GM12878 (cell line): ENCODE results near the gene NR1D2. TPM values are rescaled to one million over a fixed set of nuclear protein-coding genes. Genes with fewer than 3 reads are reported as not detected.
A peak's percentile ranks its signal among the peaks of the same experiment; 100 is the strongest.

Source experiments
- CEBPZ ChIP-seq: fragments of 150-350 bp; IDR thresholded peaks from 2 replicates; pipeline ENCODE4 v1.6.1; 2016; ENCODE audit warnings: low read depth, low read length
- CREM ChIP-seq: IDR thresholded peaks from 2 replicates; pipeline ENCODE4 v1.6.1; 2014; ENCODE audit warnings: antibody characterized with exemption, low read depth
- EGR1 ChIP-seq, 2 experiments: IDR thresholded peaks; 1 replicate in 1 of 2; 2 replicates in 1 of 2; pipeline ENCODE4 v1.6.1; 2011 to 2012; ENCODE audit warnings: low read depth in 2 of 2, low read length in 2 of 2, borderline replicate concordance in 1 of 2, mild to moderate bottlenecking in 1 of 2, moderate library complexity in 1 of 2
- GABPA ChIP-seq: IDR thresholded peaks from 2 replicates; pipeline ENCODE4 v1.6.1; 2014; ENCODE audit warnings: antibody characterized with exemption, low read depth, mild to moderate bottlenecking, inconsistent platforms
- GATAD2B ChIP-seq: fragments of 450-650 bp; conservative IDR thresholded peaks from 2 replicates; pipeline ENCODE4 v1.6.1; 2017; ENCODE audit warnings: low read depth, mild to moderate bottlenecking, moderate library complexity
- NBN ChIP-seq: fragments of 450-650 bp; IDR thresholded peaks from 2 replicates; pipeline ENCODE4 v1.6.1; 2016
- NFIC ChIP-seq: IDR thresholded peaks from 2 replicates; pipeline ENCODE4 v1.6.1; 2012; ENCODE audit warnings: low read depth, mild to moderate bottlenecking, inconsistent platforms, low read length, moderate library complexity
- NKRF ChIP-seq: fragments of 450-650 bp; conservative IDR thresholded peaks from 2 replicates; pipeline ENCODE4 v1.6.1; 2017; ENCODE audit warnings: mild to moderate bottlenecking, moderate library complexity
- PAX5 ChIP-seq: IDR thresholded peaks from 2 replicates; pipeline ENCODE4 v1.6.1; 2011; ENCODE audit warnings: low read depth, low read length, borderline replicate concordance
- POLR2AphosphoS5 ChIP-seq: IDR thresholded peaks from 2 replicates; pipeline ENCODE4 v1.6.1; 2011; ENCODE audit warnings: mild to moderate bottlenecking, low read length, inconsistent platforms
- RBBP5 ChIP-seq: fragments of 200-600 bp; sonication (generic); conservative IDR thresholded peaks from 2 replicates; pipeline ENCODE4 v1.6.1; 2016
- SREBF2 ChIP-seq: IDR thresholded peaks from 2 replicates; pipeline ENCODE4 v1.6.1; 2012; ENCODE audit warnings: mild to moderate bottlenecking, low read length
- SUPT20H ChIP-seq: IDR thresholded peaks from 2 replicates; pipeline ENCODE4 v1.6.1; 2011; ENCODE audit warnings: low read depth, mild to moderate bottlenecking, low read length, moderate library complexity, borderline replicate concordance; ENCODE audit not compliant: control insufficient read depth
- TARDBP ChIP-seq: IDR thresholded peaks from 2 replicates; pipeline ENCODE4 v1.6.1; 2016; ENCODE audit warnings: borderline replicate concordance
- ZBED1 ChIP-seq: IDR thresholded peaks from 2 replicates; pipeline ENCODE4 v1.6.1; 2016; ENCODE audit warnings: borderline replicate concordance
- ZNF217 ChIP-seq: fragments of 450-650 bp; IDR thresholded peaks from 2 replicates; pipeline ENCODE4 v1.6.1; 2017; ENCODE audit warnings: antibody characterized with exemption, mild to moderate bottlenecking
- ZSCAN29 ChIP-seq: fragments of 450-650 bp; IDR thresholded peaks from 2 replicates; pipeline ENCODE4 v1.6.1; 2017; ENCODE audit warnings: mild to moderate bottlenecking, moderate library complexity
- polyA plus RNA-seq, 11 experiments: library from polyadenylated mRNA; depleted of rRNA in 4 of 11; unstranded in 6 of 11; stranded (reverse) in 5 of 11; fragments of >200 nt; fragmentation: Nextera tagmentation in 4 of 11; fragmentation: Illumina TruSeq in 1 of 11; extraction: Ambion mirVana in 4 of 11; extraction: Trizol in 1 of 11; gene quantifications; 1 replicate in 1 of 11; 2 replicates in 10 of 11; pipeline versions ENCODE4 v1.2.1 to v1.2.3, GENCODE V29; 2011 to 2016; ENCODE audit warnings: inconsistent platforms in 2 of 11, missing spikeins in 2 of 11, low read depth in 1 of 11
- total RNA-seq, 4 experiments: library from RNA; depleted of rRNA in 3 of 4; stranded (reverse); fragments of >200 nt in 3 of 4; fragmentation: Illumina TruSeq in 1 of 4; extraction: Trizol in 1 of 4; gene quantifications; 2 replicates each; pipeline versions ENCODE4 v1.2.1 to v1.2.3, GENCODE V29; 2013 to 2021
- TF ChIP-seq, protein P1 (sequence below): fragments of 450-650 bp; IDR thresholded peaks from 2 replicates; pipeline ENCODE4 v1.6.1; 2018; ENCODE audit warnings: borderline replicate concordance, mild to moderate bottlenecking; ENCODE audit not compliant: partially characterized antibody
- TF ChIP-seq, protein P2 (sequence below): fragments of 450-650 bp; IDR thresholded peaks from 2 replicates; pipeline ENCODE4 v1.6.1; 2017; ENCODE audit warnings: borderline replicate concordance

Gene NR1D2
- total and polyA plus RNA-seq, 10 of the 15 experiments (the other 5 are each of a cell fraction or from before 2014, with no cell fraction given), result 0.67 to 5.3 (median 2.6) TPM

GRCh38 chr3:23916886-23917678 is 28.0 kb upstream of the NR1D2 start, which contains the start of the genes NKIRAS1 and RPL15 (continued):
- TF ChIP-seq SUPT20H (no peak), GABPA (peak; percentile 92), POLR2AphosphoS5 (peak; percentile 100), PAX5 (peak; percentile 51; the same call in 1 of the 2 replicates), NBN (peak; percentile 98), ZSCAN29 (0 out of 2 replicates have a peak, but pooled peaks have one; percentile 39), ZBED1 (peak; percentile 92), NKRF (peak; percentile 84), SREBF2 (no peak; the same call in 1 of the 2 replicates), NFIC (no peak; the same call in 1 of the 2 replicates), RBBP5 (peak; percentile 94), CEBPZ (no peak), CREM (peak; percentile 82; the same call in 1 of the 2 replicates), EGR1 (IDR thresholded peaks at IDR 0.05; ENCODE audit: borderline replicate concordance in 1 of 2, low read depth in 2 of 2, low read length in 2 of 2) (peak in 1 of 2 experiments; percentile 74; a peak in 2 of 3 replicates), TARDBP (peak; percentile 91; the same call in 1 of the 2 replicates), ZNF217 (no peak), GATAD2B (0 out of 2 replicates have a peak, but pooled peaks have one; percentile 25)
- TF ChIP-seq, protein P1, sequence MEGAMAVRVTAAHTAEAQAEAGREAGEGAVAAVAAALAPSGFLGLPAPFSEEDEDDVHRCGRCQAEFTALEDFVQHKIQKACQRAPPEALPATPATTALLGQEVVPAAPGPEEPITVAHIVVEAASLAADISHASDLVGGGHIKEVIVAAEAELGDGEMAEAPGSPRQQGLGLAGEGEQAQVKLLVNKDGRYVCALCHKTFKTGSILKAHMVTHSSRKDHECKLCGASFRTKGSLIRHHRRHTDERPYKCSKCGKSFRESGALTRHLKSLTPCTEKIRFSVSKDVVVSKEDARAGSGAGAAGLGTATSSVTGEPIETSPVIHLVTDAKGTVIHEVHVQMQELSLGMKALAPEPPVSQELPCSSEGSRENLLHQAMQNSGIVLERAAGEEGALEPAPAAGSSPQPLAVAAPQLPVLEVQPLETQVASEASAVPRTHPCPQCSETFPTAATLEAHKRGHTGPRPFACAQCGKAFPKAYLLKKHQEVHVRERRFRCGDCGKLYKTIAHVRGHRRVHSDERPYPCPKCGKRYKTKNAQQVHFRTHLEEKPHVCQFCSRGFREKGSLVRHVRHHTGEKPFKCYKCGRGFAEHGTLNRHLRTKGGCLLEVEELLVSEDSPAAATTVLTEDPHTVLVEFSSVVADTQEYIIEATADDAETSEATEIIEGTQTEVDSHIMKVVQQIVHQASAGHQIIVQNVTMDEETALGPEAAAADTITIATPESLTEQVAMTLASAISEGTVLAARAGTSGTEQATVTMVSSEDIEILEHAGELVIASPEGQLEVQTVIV, result peak; percentile 35
- TF ChIP-seq, protein P2, sequence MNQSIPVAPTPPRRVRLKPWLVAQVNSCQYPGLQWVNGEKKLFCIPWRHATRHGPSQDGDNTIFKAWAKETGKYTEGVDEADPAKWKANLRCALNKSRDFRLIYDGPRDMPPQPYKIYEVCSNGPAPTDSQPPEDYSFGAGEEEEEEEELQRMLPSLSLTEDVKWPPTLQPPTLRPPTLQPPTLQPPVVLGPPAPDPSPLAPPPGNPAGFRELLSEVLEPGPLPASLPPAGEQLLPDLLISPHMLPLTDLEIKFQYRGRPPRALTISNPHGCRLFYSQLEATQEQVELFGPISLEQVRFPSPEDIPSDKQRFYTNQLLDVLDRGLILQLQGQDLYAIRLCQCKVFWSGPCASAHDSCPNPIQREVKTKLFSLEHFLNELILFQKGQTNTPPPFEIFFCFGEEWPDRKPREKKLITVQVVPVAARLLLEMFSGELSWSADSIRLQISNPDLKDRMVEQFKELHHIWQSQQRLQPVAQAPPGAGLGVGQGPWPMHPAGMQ, result peak; percentile 53; the same call in 1 of the 2 replicates
